Renal cortical epithelial cell (primary cell): ENCODE results near the gene PATL2. TPM values are rescaled to one million over a fixed set of nuclear protein-coding genes. Genes with fewer than 3 reads are reported as not detected.
A peak's percentile ranks its signal among the peaks of the same experiment; 100 is the strongest.
"Not testable (repeated sequence)": the region's sequence is repeated elsewhere in the genome, so short reads cannot be mapped to it uniquely, and the experiment has no call there.

Experiments
- DNase-seq: peaks from one replicate; pipeline ENCODE4 v3.0.0-alpha.2; 2011; ENCODE audit warnings: low read depth
- total RNA-seq: library from RNA; depleted of rRNA; stranded (reverse); fragments of >200 nt; gene quantifications from 2 replicates; pipeline ENCODE4 v1.2.3, GENCODE V29; 2014

Gene PATL2
- not detected in 2 replicates for total RNA-seq

- DNase-seq = peak; percentile 93
Measured at GRCh38 chr15:44711096-44711742, at the start of gene PATL2, which contains the start of gene B2M. TSS of gene PATL2 (minus strand) at chr15:44711323. CDS start at chr15:44676490, 34,833 bp downstream. TSS of gene B2M (plus strand) at chr15:44711517. CDS start at chr15:44711547, 30 bp downstream.

GRCh38 chr15:44753345-44753744, 42.2 kb upstream of the PATL2 start:
- DNase-seq = no peak

GRCh38 chr15:44743454-44743853, 32.3 kb upstream of the PATL2 start:
- not testable (repeated sequence) for DNase-seq

- not testable (repeated sequence) for DNase-seq
Measured at GRCh38 chr15:44739222-44739847, 28.2 kb upstream of the PATL2 start.

- peak; percentile 70 for DNase-seq
Measured at GRCh38 chr15:44738340-44738984, 27.3 kb upstream of the PATL2 start.

GRCh38 chr15:44736181-44736765, 25.1 kb upstream of the PATL2 start, which contains the start of gene TRIM69:
TSS of gene TRIM69 (plus strand) at chr15:44736528. CDS start at chr15:44736705, 177 bp downstream.
- DNase-seq = no peak

- no peak for DNase-seq
Measured at GRCh38 chr15:44735482-44736180, 24.5 kb upstream of the PATL2 start.

- DNase-seq = no peak
Measured at GRCh38 chr15:44734839-44735481, 23.8 kb upstream of the PATL2 start.

GRCh38 chr15:44729408-44730127, 18.4 kb upstream of the PATL2 start:
- DNase-seq = no peak

- DNase-seq = peak; percentile 98
Measured at GRCh38 chr15:44728576-44729407, 17.7 kb upstream of the PATL2 start.

- not testable (repeated sequence) for DNase-seq
Measured at GRCh38 chr15:44728232-44728575, 17.1 kb upstream of the PATL2 start.

- no peak for DNase-seq
Measured at GRCh38 chr15:44727485-44728231, 16.5 kb upstream of the PATL2 start.

GRCh38 chr15:44726568-44727484, 15.7 kb upstream of the PATL2 start:
- peak; percentile 92 for DNase-seq

- no peak for DNase-seq
Measured at GRCh38 chr15:44726136-44726535, 15.0 kb upstream of the PATL2 start.

GRCh38 chr15:44722011-44722410, 10.9 kb upstream of the PATL2 start:
- no peak for DNase-seq

- no peak for DNase-seq
Measured at GRCh38 chr15:44720460-44721176, 9.5 kb upstream of the PATL2 start.

GRCh38 chr15:44720000-44720435, 8.9 kb upstream of the PATL2 start:
- not testable (repeated sequence) for DNase-seq
